Measurements from ENCODE around the gene NCKAP5. TPM values are rescaled to one million over a fixed set of nuclear protein-coding genes. Genes with fewer than 3 reads are reported as not detected.
"Not testable (repeated sequence)": the region's sequence is repeated elsewhere in the genome, so short reads cannot be mapped to it uniquely, and the experiment has no call there.

NCKAP5 gene
- polyA plus RNA-seq, 1 experiment = 16.6 TPM

- ChIA-PET CTCF (no interaction called here), POLR2A (no interaction called here)
- no peak for TF ChIP-seq CTCF (IDR thresholded peaks at IDR 0.05; ENCODE audit: low read depth, low read length)
- H3K9me3 ChIP-seq (ENCODE audit: control insufficient read depth, insufficient read depth, low read length) = no peaks in the 10 kb centered on the region
- H3K27me3 ChIP-seq (ENCODE audit: control insufficient read depth, insufficient read depth, low read length) = no peaks in the 10 kb centered on the region
- DNase-seq (ENCODE audit: low read depth, low spot score) = no peak
- no peak overlapping the region for H3K27ac ChIP-seq (ENCODE audit: low read depth, low read length)
- no peak overlapping the region for H3K4me3 ChIP-seq (ENCODE audit: low read depth, low read length)
Observed at GRCh38 chr2:133521146-133521745, 47.0 kb downstream of the NCKAP5 start.

- CTCF ChIA-PET = interaction anchor here (0.8 kb wide), 1 partner anchor 324 kb away, joined by 3 read pairs; no protein-coding TSS in a partner anchor
- POLR2A ChIA-PET; H3K4me3 ChIP-seq (ENCODE audit: low read depth, low read length); H3K27me3 ChIP-seq (ENCODE audit: control insufficient read depth, insufficient read depth, low read length); H3K27ac ChIP-seq (ENCODE audit: low read depth, low read length); H3K9me3 ChIP-seq (ENCODE audit: control insufficient read depth, insufficient read depth, low read length); DNase-seq (ENCODE audit: low read depth, low spot score): not testable (repeated sequence)
Observed at GRCh38 chr2:133519677-133520076, 48.6 kb downstream of the NCKAP5 start.

DNA sequence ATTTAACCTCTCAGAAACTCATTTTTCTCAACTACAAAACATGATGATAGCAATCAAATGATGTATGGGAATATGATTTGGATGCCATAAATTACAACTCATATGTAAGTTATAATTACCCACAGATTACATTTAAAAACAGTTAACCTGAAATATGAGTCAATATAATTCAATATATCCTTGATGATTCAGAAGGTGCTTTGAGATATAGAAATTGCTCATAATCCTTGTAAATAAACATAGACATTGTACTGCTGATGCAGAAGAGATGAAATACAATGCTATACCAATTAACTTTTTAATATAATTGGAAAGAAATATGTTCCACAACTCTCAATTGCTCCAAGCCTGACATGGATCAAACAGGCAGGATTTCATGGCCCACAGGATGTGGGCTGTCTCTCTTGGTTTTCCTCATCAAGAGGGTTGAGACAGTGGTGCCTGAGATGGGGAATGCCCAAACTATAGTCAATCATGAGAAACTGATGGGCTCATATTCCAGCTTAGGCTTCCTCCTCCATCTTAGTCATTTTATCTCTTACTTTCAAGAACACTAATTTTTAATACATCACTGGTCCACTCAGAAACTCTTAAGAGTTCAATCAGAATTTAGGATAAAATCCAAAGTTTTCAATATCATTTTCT, 49.4 kb downstream of the NCKAP5 start:
- no peak for DNase-seq (ENCODE audit: low read depth, low spot score)
- no peaks in the 10 kb centered on the region for H3K27me3 ChIP-seq (ENCODE audit: control insufficient read depth, insufficient read depth, low read length)
- H3K9me3 ChIP-seq (ENCODE audit: control insufficient read depth, insufficient read depth, low read length) = no peaks in the 10 kb centered on the region
- H3K27ac ChIP-seq (ENCODE audit: low read depth, low read length) = no peak overlapping the region
- ChIA-PET CTCF (interaction anchor here (0.6 to 0.8 kb wide), 2 partner anchors 43 to 325 kb away, joined by 3 read pairs; no protein-coding TSS in a partner anchor), POLR2A (no interaction called here)
- no peak for TF ChIP-seq CTCF (IDR thresholded peaks at IDR 0.05; ENCODE audit: low read depth, low read length)
- no peak overlapping the region for H3K4me3 ChIP-seq (ENCODE audit: low read depth, low read length)

- no peaks in the 10 kb centered on the region for H3K9me3 ChIP-seq (ENCODE audit: control insufficient read depth, insufficient read depth, low read length)
- no peaks in the 10 kb centered on the region for H3K27me3 ChIP-seq (ENCODE audit: control insufficient read depth, insufficient read depth, low read length)
- TF ChIP-seq CTCF (IDR thresholded peaks at IDR 0.05; ENCODE audit: low read depth, low read length) = no peak
- ChIA-PET POLR2A (no interaction called here), CTCF (interaction anchor here (0.6 kb wide), 4 partner anchors 44 to 622 kb away, joined by 3 to 6 read pairs (median 4); no protein-coding TSS in a partner anchor)
- DNase-seq (ENCODE audit: low read depth, low spot score) = no peak
- H3K27ac ChIP-seq (ENCODE audit: low read depth, low read length) = no peak overlapping the region
- H3K4me3 ChIP-seq (ENCODE audit: low read depth, low read length) = no peak overlapping the region
Observed at GRCh38 chr2:133517876-133518275, 50.4 kb downstream of the NCKAP5 start.

GRCh38 chr2:133516405-133517026, 51.7 kb downstream of the NCKAP5 start:
- no peak for DNase-seq (ENCODE audit: low read depth, low spot score)
- Histone ChIP-seq H3K27me3 (ENCODE audit: control insufficient read depth, insufficient read depth, low read length) (no peaks in the 10 kb centered on the region), H3K9me3 (ENCODE audit: control insufficient read depth, insufficient read depth, low read length) (no peaks in the 10 kb centered on the region), H3K27ac (ENCODE audit: low read depth, low read length) (no peak overlapping the region), H3K4me3 (ENCODE audit: low read depth, low read length) (no peak overlapping the region)
- ChIA-PET CTCF (no interaction called here), POLR2A (no interaction called here)
- TF ChIP-seq CTCF (IDR thresholded peaks at IDR 0.05; ENCODE audit: low read depth, low read length) = no peak

Measured in AG04450 (cell line).